Posterior cingulate gyrus (tissue), 11 donors: Measurements from ENCODE around the gene INVS.
"Not testable (repeated sequence)": the region's sequence is repeated elsewhere in the genome, so short reads cannot be mapped to it uniquely, and the experiment has no call there.

Experiments
- DNase-seq, 10 donors: peaks; one replicate each; pipeline versions ENCODE4 v3.0.0 to v3.0.0-alpha.2; 2020 to 2021; ENCODE audit warnings: mixed read lengths in 3 of 10
- intact Hi-C: fragments of 100-400 bp; cut with DNase I; formaldehyde crosslinking; loops from one replicate; pipeline ENCODE4 v1.15.1; 2023

INVS gene

GRCh38 chr9:100098887-100099721 is at the start of gene INVS, which contains the start of gene ERP44:
INVS (plus strand) TSS chr9:100099243; CDS start chr9:100104522, 5,279 bp downstream.
ERP44 (minus strand) TSS chr9:100099000; CDS start chr9:100098840, 160 bp downstream.
- DNase-seq: peak; percentile 99 to 100 (median 100)
- intact Hi-C loops: loop anchor here (5.0 kb wide), 1 partner anchor 277 kb away; the partner anchor contains the start of gene NR4A3

DNA sequence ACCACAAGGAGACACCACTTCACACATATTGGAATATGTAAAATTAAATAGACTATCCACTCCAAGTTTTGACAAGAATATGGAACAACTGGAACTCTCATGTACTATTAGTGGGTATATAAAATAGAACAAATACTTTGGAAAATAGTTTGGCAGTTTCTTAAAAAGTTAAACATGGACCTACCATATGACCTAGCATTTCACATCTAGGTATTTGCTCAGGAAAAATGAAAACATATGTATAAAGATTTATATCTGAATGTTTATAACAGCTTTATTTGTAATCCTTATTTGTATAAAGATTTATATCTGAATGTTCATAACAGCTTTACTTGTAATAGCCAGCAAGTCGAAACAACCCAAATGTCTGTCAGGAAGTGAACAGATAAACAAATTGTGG is 49.5 kb upstream of the INVS start:
- intact Hi-C loops: no loop called here
- no peak for DNase-seq

DNA sequence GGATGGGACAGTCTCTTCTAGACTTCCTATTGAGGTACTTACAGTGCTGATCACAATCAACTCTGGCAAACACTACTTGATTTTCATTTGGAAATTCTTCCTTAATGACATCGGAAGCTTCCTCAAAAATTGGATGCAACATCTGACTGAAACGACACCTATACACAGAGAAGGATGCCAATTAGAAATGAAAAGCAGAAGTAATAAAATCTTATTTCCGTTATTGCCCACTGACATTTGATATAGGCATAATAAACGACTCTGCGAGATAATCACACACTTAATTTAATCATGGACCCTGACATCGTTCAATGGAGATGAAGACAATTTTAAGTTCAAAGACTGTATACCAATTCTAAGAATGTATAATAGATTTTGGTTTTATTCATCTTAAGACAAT is 46.7 kb upstream of the INVS start:
- intact Hi-C loops: no loop called here
- DNase-seq: no peak

- intact Hi-C loops: no loop called here
- no peak for DNase-seq
Measured at GRCh38 chr9:100056561-100056960, 42.5 kb upstream of the INVS start.

GRCh38 chr9:100057624-100058023 is 41.4 kb upstream of the INVS start:
- intact Hi-C loops: no loop called here
- DNase-seq: no peak

- intact Hi-C loops: no loop called here
- DNase-seq: no peak
Measured at GRCh38 chr9:100058699-100059579, 40.1 kb upstream of the INVS start.

GRCh38 chr9:100062683-100063082 is 36.4 kb upstream of the INVS start:
- DNase-seq, intact Hi-C loops: not testable (repeated sequence)

GRCh38 chr9:100063185-100063584 is 35.9 kb upstream of the INVS start:
- intact Hi-C loops: no loop called here
- no peak for DNase-seq

DNA sequence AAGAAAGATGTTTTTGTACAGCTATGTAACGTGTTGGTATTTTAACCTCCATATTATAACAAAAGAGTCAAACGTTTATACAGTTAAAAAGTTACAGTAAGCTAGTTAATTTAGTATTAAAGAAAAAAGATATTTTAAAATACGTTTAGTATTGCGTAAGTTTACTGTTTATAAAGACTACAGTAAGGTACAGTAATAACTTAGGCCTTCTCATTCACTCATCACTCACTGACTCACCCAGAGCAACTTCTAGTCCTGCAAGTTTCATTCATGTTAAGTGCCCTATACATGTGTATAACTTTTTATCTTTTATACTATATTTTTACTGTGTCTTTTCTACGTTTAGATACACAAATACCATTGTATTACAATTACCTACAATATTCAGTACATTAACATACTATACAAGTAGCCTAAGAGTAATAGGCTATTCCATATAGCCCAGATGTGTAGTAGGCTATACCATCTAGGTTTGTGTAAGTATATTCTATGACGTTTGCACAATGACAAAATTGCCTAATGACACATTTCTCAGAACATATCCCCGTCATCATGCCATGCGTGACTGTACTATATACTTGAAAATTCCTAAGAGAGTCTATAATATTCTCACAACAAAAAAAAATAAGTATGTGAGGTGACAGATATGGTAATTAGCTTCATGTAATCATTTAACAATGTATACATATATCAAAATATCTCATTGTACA is 34.0 kb upstream of the INVS start:
- no peak for DNase-seq
- intact Hi-C loops: no loop called here

GRCh38 chr9:100066539-100066938 is 32.5 kb upstream of the INVS start:
- intact Hi-C loops: no loop called here

GRCh38 chr9:100067990-100068389 is 31.1 kb upstream of the INVS start:
- intact Hi-C loops: not testable (repeated sequence)
- peak in 1 of 10 donors; percentile 70 for DNase-seq

More at GRCh38 chr9:100066539-100066938, 32.5 kb upstream of the INVS start:
- no peak for DNase-seq

DNA sequence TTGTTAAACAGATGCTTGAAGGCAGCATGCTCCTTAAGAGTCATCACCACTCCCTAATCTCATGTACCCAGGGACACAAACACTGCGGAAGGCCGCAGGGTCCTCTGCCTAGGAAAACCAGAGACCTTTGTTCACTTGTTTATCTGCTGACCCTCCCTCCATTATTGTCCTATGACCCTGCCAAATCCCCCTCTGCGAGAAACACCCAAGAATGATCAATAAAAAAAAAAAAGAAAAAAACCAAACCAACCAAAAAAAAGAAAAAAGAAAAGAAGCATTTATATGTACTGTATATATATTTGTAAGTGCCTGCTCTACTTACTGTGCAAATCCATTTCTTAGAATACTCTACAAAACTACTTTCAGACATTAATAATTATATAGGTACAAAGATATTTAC is 30.0 kb upstream of the INVS start:
- intact Hi-C loops, DNase-seq: not testable (repeated sequence)

- no peak for DNase-seq
- intact Hi-C loops: no loop called here
Measured at GRCh38 chr9:100070104-100071041, 28.7 kb upstream of the INVS start.

- intact Hi-C loops: no loop called here
- no peak for DNase-seq
Measured at GRCh38 chr9:100071271-100071670, 27.8 kb upstream of the INVS start.

- intact Hi-C loops: no loop called here
- no peak for DNase-seq
Measured at GRCh38 chr9:100072805-100073204, 26.2 kb upstream of the INVS start.

DNA sequence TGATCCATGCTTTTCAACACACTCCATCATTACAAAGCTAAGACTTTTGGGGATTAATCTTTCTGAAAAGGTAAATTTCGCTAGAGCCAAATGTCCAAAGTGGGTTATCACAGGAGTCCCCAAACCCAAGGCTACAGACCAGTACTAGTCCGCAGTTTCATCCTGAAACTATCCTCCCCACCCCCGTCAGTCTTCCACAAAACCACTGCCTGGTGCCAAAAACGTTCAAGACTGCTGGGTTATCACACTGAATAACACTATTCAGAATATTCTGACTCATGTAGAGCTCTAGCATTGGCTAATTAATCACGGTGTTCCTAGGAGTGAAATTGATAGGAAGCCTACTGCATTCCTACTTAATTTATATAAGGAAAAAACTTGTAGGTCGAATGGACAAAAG is 24.9 kb upstream of the INVS start:
- intact Hi-C loops: no loop called here
- peak in 1 of 10 donors; percentile 18 for DNase-seq

GRCh38 chr9:100074989-100075388 is 24.1 kb upstream of the INVS start:
- no peak for DNase-seq
- intact Hi-C loops: no loop called here

DNA sequence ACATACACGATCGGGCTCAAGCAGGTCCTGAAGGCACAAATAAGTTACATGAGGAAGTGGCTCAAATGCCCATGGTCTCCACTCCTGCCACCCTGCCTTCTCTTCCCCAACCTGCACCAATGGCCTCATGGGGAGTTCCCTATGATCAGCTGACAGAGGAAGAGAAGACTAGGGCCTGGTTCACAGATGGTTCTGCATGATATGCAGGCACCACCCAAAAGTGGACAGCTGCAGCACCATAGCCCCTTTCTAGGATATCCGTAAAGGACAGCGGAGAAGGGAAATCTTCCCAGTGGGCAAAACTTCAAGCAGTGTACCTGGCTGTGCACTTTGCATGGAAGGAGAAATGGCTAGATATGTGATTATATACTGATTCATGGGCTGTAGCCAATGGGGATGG is 22.8 kb upstream of the INVS start:
- intact Hi-C loops, DNase-seq: not testable (repeated sequence)

DNA sequence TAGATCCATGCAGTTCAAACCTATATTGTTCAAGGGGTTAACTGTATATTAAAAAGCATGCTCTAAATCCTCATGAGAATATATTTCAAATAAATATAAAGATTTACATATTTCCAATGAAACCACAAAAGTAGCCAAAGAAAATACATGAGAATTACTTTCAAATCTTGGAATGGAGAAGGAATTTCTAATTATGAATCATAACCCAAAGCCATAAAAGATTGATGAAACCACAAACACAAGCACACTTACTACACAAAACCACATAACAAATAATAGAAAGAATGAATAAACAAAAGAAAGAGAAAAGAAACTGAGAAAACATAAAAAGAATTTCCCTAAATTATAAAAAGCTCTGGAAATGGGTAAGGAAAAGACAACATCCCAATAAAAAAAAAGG is 16.3 kb upstream of the INVS start:
- intact Hi-C loops: no loop called here
- no peak for DNase-seq
